Smooth muscle cell (in vitro differentiated cells): ENCODE results near the gene FASTKD2. TPM values are rescaled to one million over a fixed set of nuclear protein-coding genes. Genes with fewer than 3 reads are reported as not detected.

ENCODE experiments used
- DNase-seq: peaks from one replicate; lab custom pipeline; 2025; ENCODE audit not compliant: unreplicated experiment; lab: John Stamatoyannopoulos, UW
- H2AFZ ChIP-seq: fragments of 200-600 bp; sonication (generic); 2 replicates; pipeline ENCODE4 v1.6.0; 2016; ENCODE audit warnings: antibody characterized with exemption, low read depth, mild to moderate bottlenecking
- H3F3A ChIP-seq: fragments of 200-600 bp; sonication (generic); 2 replicates; pipeline ENCODE4 v1.6.0; 2017; ENCODE audit warnings: antibody characterized with exemption, low read depth
- H3K27ac ChIP-seq: fragments of 200-600 bp; sonication (generic); 2 replicates; pipeline ENCODE4 v1.5.1; 2016; ENCODE audit warnings: low read depth, mild to moderate bottlenecking
- H3K27me3 ChIP-seq: fragments of 200-600 bp; sonication (generic); 2 replicates; pipeline ENCODE4 v1.6.1; 2016; ENCODE audit warnings: low read depth, mild to moderate bottlenecking
- H3K36me3 ChIP-seq: fragments of 200-600 bp; sonication (generic); 2 replicates; pipeline ENCODE4 v1.5.1; 2016; ENCODE audit warnings: low read depth
- H3K4me1 ChIP-seq: fragments of 200-600 bp; sonication (generic); 2 replicates; pipeline ENCODE4 v1.5.1; 2016; ENCODE audit warnings: low read depth
- H3K4me2 ChIP-seq: fragments of 200-600 bp; sonication (generic); 2 replicates; pipeline ENCODE4 v1.6.0; 2016; ENCODE audit warnings: mild to moderate bottlenecking
- H3K4me3 ChIP-seq: fragments of 200-600 bp; sonication (generic); 2 replicates; pipeline ENCODE4 v1.5.1; 2016; ENCODE audit warnings: mild to moderate bottlenecking
- H3K79me2 ChIP-seq: fragments of 200-600 bp; sonication (generic); 2 replicates; pipeline ENCODE4 v1.6.0; 2016; ENCODE audit warnings: low read depth, mild to moderate bottlenecking
- H3K9ac ChIP-seq: fragments of 200-600 bp; sonication (generic); 2 replicates; pipeline ENCODE4 v1.6.0; 2016; ENCODE audit warnings: low read depth
- H3K9me3 ChIP-seq: fragments of 200-600 bp; sonication (generic); replicated peaks from 2 replicates; pipeline ENCODE4 v1.5.1; 2016; ENCODE audit warnings: low read depth
- H4K20me1 ChIP-seq: fragments of 200-600 bp; sonication (generic); 2 replicates; pipeline ENCODE4 v1.6.0; 2016; ENCODE audit warnings: low read depth
- WGBS: methylation state at CpG from one replicate; pipeline ENCODE4 v1.1.7; 2016; ENCODE audit warnings: low lambda C conversion rate; 5-methylcytosine and 5-hydroxymethylcytosine counted together
- polyA plus RNA-seq: library from polyadenylated mRNA; unstranded; fragments of >200 nt; fragmentation: Nextera tagmentation; extraction: Ambion mirVana; gene quantifications from 2 replicates; pipeline ENCODE4 v1.2.1, GENCODE V29; 2016
- total RNA-seq: library from RNA; depleted of rRNA; stranded (reverse); fragments of >200 nt; gene quantifications from 2 replicates; pipeline ENCODE4 v1.2.3, GENCODE V29; 2014
- TF ChIP-seq, protein P1 (sequence below): fragments of 200-600 bp; sonication (generic); IDR thresholded peaks from 2 replicates; pipeline ENCODE4 v1.5.1; 2017; ENCODE audit warnings: borderline replicate concordance, mild to moderate bottlenecking, antibody characterized with exemption; ENCODE audit not compliant: insufficient read depth, poor library complexity, severe bottlenecking

FASTKD2 gene
- total and polyA plus RNA-seq, 2 experiments from 2014 or later = 15.7 to 32.5 TPM

DNA sequence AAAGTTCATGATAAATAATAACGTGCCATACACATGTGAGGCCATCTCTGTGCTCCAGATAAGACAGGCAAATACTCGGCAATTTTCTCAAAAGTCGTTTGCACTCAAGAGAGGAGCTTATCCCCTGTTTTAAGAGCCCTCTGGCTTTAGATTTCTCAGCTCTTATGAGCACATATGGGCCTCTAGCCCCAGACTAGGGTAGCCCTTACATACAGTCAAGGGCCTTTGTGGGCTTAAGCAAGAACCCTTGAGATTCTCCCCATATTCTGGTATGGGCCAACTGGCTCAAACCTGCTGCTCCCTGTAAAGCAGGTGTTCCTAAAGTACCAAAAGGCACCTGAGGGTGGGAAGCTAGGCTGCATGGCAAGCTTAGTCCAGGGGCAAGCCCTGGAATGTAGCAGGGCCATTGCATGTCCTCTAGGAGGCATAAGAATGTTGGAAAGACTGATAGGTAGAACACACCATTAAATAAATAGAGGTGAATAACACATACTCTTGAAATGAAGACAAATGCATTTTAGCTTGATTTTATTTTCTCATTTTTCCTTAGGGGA, 66.1 kb downstream of the FASTKD2 start:
- no peak overlapping the region for H3K9ac ChIP-seq
- TF ChIP-seq, protein P1, sequence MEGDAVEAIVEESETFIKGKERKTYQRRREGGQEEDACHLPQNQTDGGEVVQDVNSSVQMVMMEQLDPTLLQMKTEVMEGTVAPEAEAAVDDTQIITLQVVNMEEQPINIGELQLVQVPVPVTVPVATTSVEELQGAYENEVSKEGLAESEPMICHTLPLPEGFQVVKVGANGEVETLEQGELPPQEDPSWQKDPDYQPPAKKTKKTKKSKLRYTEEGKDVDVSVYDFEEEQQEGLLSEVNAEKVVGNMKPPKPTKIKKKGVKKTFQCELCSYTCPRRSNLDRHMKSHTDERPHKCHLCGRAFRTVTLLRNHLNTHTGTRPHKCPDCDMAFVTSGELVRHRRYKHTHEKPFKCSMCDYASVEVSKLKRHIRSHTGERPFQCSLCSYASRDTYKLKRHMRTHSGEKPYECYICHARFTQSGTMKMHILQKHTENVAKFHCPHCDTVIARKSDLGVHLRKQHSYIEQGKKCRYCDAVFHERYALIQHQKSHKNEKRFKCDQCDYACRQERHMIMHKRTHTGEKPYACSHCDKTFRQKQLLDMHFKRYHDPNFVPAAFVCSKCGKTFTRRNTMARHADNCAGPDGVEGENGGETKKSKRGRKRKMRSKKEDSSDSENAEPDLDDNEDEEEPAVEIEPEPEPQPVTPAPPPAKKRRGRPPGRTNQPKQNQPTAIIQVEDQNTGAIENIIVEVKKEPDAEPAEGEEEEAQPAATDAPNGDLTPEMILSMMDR = no peak
- 88% methylated on average over 3 of the region's 3 CpGs for WGBS

DNA sequence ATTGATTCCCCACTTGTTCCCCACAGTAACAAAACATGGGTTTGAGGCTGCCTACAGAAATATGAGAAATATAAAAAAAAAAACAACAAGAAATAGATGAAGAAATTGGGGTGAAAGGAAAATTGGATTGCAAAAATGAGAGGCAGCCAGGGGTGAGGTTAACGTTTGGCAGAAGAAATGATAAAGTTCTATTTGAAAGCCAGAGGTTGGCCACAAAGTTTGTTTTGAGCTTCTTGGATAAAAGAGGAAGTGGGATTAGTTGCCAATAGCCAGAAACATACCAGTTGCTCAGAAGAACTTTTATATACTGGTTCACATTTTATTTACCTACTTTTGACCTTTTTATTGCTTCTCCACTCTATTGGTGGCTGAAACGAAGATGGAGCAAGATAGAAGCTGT, 67.5 kb downstream of the FASTKD2 start:
- 89% methylated on average over 2 of the region's 2 CpGs for WGBS
- H3K4me1 ChIP-seq = no peaks in the 10 kb centered on the region

More for the DNA sequence above, 66.1 kb downstream of the FASTKD2 start:
- H4K20me1 ChIP-seq = no peaks in the 10 kb centered on the region
- H3K9me3 ChIP-seq = no peaks in the 10 kb centered on the region
- H3K27me3 ChIP-seq = no peaks in the 10 kb centered on the region
- no peaks in the 10 kb centered on the region for H3K36me3 ChIP-seq
- no peak for DNase-seq
- H3K4me1 ChIP-seq = no peaks in the 10 kb centered on the region
- no peak overlapping the region for H3K4me2 ChIP-seq
- no peak overlapping the region for H3K27ac ChIP-seq
- H3K4me3 ChIP-seq = no peak overlapping the region
- H2AFZ ChIP-seq = no peak overlapping the region
- no peaks in the 10 kb centered on the region for H3F3A ChIP-seq
- no peaks in the 10 kb centered on the region for H3K79me2 ChIP-seq

DNA sequence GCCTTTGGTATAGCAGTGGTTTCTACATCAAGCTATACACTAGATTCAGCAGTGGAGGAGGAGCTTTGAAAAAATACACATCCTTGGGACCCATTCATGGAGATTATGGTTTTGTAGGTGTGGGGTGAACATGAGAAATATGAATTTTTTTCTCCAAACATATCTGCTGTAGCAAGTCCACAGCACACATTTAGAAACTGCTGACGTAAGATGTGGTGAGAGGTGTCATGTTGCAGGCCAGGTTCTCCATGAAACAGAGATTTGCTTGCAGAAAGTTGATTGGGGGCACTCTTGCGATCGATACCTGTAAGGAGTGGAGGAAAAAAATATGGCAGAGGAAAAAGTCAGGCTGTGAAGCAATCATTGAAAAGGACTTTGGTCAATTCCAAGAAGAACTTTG, 67.9 kb downstream of the FASTKD2 start:
- TF ChIP-seq, protein P1 = no peak
- H3K9ac ChIP-seq = no peak overlapping the region
- H3K9me3 ChIP-seq = no peaks in the 10 kb centered on the region
- no peaks in the 10 kb centered on the region for H3K79me2 ChIP-seq
- no peaks in the 10 kb centered on the region for H3K4me1 ChIP-seq
- no peak overlapping the region for H2AFZ ChIP-seq
- no peaks in the 10 kb centered on the region for H3K27me3 ChIP-seq
- WGBS = 98% methylated on average over 3 of the region's 3 CpGs
- no peaks in the 10 kb centered on the region for H3K36me3 ChIP-seq
- DNase-seq = no peak
- no peak overlapping the region for H3K4me2 ChIP-seq
- no peak overlapping the region for H3K27ac ChIP-seq
- H3K4me3 ChIP-seq = no peak overlapping the region
- H3F3A ChIP-seq = no peaks in the 10 kb centered on the region
- H4K20me1 ChIP-seq = no peaks in the 10 kb centered on the region

More for the DNA sequence above, 67.5 kb downstream of the FASTKD2 start:
- Histone ChIP-seq H3K27ac (no peak overlapping the region), H2AFZ (no peak overlapping the region), H3K36me3 (no peaks in the 10 kb centered on the region), H3K9ac (no peak overlapping the region), H3K79me2 (no peaks in the 10 kb centered on the region), H3K4me2 (no peak overlapping the region), H4K20me1 (no peaks in the 10 kb centered on the region), H3K27me3 (no peaks in the 10 kb centered on the region), H3K9me3 (no peaks in the 10 kb centered on the region), H3F3A (no peaks in the 10 kb centered on the region), H3K4me3 (no peak overlapping the region)
- DNase-seq = no peak
- TF ChIP-seq, protein P1 = no peak

GRCh38 chr2:206836722-206837121, 71.3 kb downstream of the FASTKD2 start:
- DNase-seq = no peak
- Histone ChIP-seq H3K4me3 (no peak overlapping the region), H3K4me1 (no peaks in the 10 kb centered on the region), H3K9ac (no peak overlapping the region), H3K27ac (no peak overlapping the region), H3K27me3 (peaks cover 2% of the 10 kb centered on the region), H3K36me3 (no peaks in the 10 kb centered on the region), H2AFZ (no peak overlapping the region), H4K20me1 (no peaks in the 10 kb centered on the region), H3K4me2 (no peak overlapping the region), H3F3A (no peaks in the 10 kb centered on the region), H3K9me3 (no peaks in the 10 kb centered on the region), H3K79me2 (no peaks in the 10 kb centered on the region)
- 89% methylated on average over 2 of the region's 2 CpGs for WGBS
- TF ChIP-seq, protein P1 = no peak
